Heart right ventricle (tissue), 16 donors: ENCODE results near the gene RDH8. TPM values are rescaled to one million over a fixed set of nuclear protein-coding genes. Genes with fewer than 3 reads are reported as not detected.

Experiments used
- ATAC-seq, 8 donors: fragments of 200-7000 bp; cut with Tn5 transposase; one replicate each; pipeline ENCODE4 v1.9.1; 2020; ENCODE audit warnings: mild to moderate bottlenecking in 8 of 8, moderate library complexity in 8 of 8, moderate number of reproducible peaks in 1 of 8
- DNase-seq, 2 donors: peaks; one replicate each; pipeline ENCODE4 v3.0.0-alpha.2; 2020
- H3K27ac ChIP-seq, 10 donors: fragments of 200-600 bp; sonication (generic) in 2 of 10; one replicate each; pipeline versions ENCODE4 v1.5.0 to v1.8.0; 2020 to 2022; ENCODE audit warnings: mild to moderate bottlenecking in 3 of 10
- H3K27me3 ChIP-seq, 7 donors: fragments of 200-600 bp; one replicate each; pipeline ENCODE4 v1.8.0; 2021 to 2022; ENCODE audit warnings: mild to moderate bottlenecking in 2 of 7
- H3K36me3 ChIP-seq, 9 donors: fragments of 200-600 bp; sonication (generic) in 1 of 9; one replicate each; pipeline versions ENCODE4 v1.5.0 to v1.8.0; 2020 to 2022; ENCODE audit warnings: mild to moderate bottlenecking in 2 of 9
- H3K4me1 ChIP-seq, 9 donors: fragments of 200-600 bp; sonication (generic) in 1 of 9; one replicate each; pipeline versions ENCODE4 v1.5.0 to v1.8.0; 2020 to 2022; ENCODE audit warnings: mild to moderate bottlenecking in 4 of 9
- H3K4me3 ChIP-seq, 10 donors: fragments of 200-600 bp; sonication (generic) in 2 of 10; one replicate each; pipeline versions ENCODE4 v1.5.0 to v1.8.0; 2020 to 2022; ENCODE audit warnings: mild to moderate bottlenecking in 7 of 10, moderate library complexity in 2 of 10
- H3K9me3 ChIP-seq, 11 donors: fragments of 200-600 bp in 10 of 11; sonication (generic) in 2 of 11; one replicate each; pipeline versions ENCODE4 v1.5.0 to v1.8.0; 2013 to 2022; ENCODE audit warnings: mild to moderate bottlenecking in 2 of 11, control low read depth in 1 of 11, moderate library complexity in 1 of 11
- CTCF ChIP-seq, 9 donors: fragments of 200-600 bp; sonication (generic) in 2 of 9; IDR thresholded peaks; one replicate each; pipeline versions ENCODE4 v1.5.0 to v1.8.0; 2021 to 2022; ENCODE audit warnings: antibody characterized with exemption in 9 of 9, mild to moderate bottlenecking in 5 of 9, moderate library complexity in 1 of 9
- WGBS, 2 donors: extraction: QIAGEN DNeasy Blood & Tissue Kit; methylation state at CpG; one replicate each; pipeline ENCODE4 v1.1.7; 2013; ENCODE audit warnings: inconsistent platforms in 1 of 2; 5-methylcytosine and 5-hydroxymethylcytosine counted together
- intact Hi-C, 10 donors: fragments of 100-400 bp; cut with DNase I; formaldehyde crosslinking; loops; one replicate each; pipeline versions ENCODE4 v1.11.1 to v1.14.2; 2022
- polyA plus RNA-seq, 2 donors: library from polyadenylated mRNA; stranded (reverse); fragments of 200-250 nt; gene quantifications; one replicate each; pipeline ENCODE4 v1.2.3, GENCODE V29; 2013
- total RNA-seq, 10 donors: library from RNA; stranded (reverse); fragmentation: NEBNext Ultra II Directional in 3 of 10; extraction: Animal tissue kit (Norgen Biotek cat#: 25700) in 3 of 10; gene quantifications; one replicate each; pipeline versions ENCODE4 v1.2.1 to v1.2.4, GENCODE V29; 2021 to 2023
- donor health status: Arrhythmogenic right ventricular cardiomyopathy.
- donor health status: ischemic (EF 13 %, LVEDD 7.1; RV severe dilation, severe dysfunction).
- donor health status: healthy with polysubstance abuse.
- donor health status: DM: no; HTN: yes; CAD: no.
- donor health status: DM: no; HTN: no; CAD: no.
- donor health status: ischemic (EF 25% LVEDD 6.9; RV normal size, moderate dysfunction).
- donor health status: ischemic (EF 25% LVEDD 5.7; RV mildly dilated, moderate dysfunction).
- donor health status: healthy.
- donor health status: DM: yes; HTN: yes; CAD: no.
- donor health status: Ischemic cardiomyopathy.
- donor health status: ischemic (EF 35%, LVEDD 5.7; RV mildly dilated, moderate dysfunction).
- donor health status: nonischemic (EF 11% LVEDD 7.7; RV severe dilation, severe dysfunction).
- donor health status: DM: yes; HTN: yes; CAD: no.
- donor health status: PGD.
- donor health status: ischemic (EF 29% LVEDD 5.4; RV normal size, mild dysfunction).
- donor health status: nonischemic (EF 23%, LVEDD 6.1; RV moderate dilation, normal function).

RDH8 gene
- total and polyA plus RNA-seq, 12 donors, result not detected

GRCh38 chr19:10005632-10006334, 7.5 kb upstream of the RDH8 start:
- H3K27ac ChIP-seq, result peak overlapping the region; percentile 30 to 87 (median 74)
- WGBS, 2 donors, result 67 to 77% methylated on average over 16 to 17 of the region's 17 CpGs
- intact Hi-C loops, result loop anchor here in 1 of 10 donors (10.0 kb wide), 1 partner anchor 61 kb away; no protein-coding TSS in a partner anchor
- peak overlapping the region in 4 of 10 donors; percentile 2 to 24 (median 14) for H3K4me3 ChIP-seq
- DNase-seq (peak in 1 of 2 donors; percentile 26), ATAC-seq (no peak)
- peaks cover 0 to 77% (median 60%) of the 10 kb centered on the region in 7 donors for H3K27me3 ChIP-seq
- peaks cover 3 to 62% (median 23%) of the 10 kb centered on the region in 9 donors for H3K4me1 ChIP-seq
- H3K9me3 ChIP-seq, result no peaks in the 10 kb centered on the region
- no peak for TF ChIP-seq CTCF (IDR thresholded peaks at IDR 0.05)
- H3K36me3 ChIP-seq, result peaks cover 0 to 29% (median 5%) of the 10 kb centered on the region in 9 donors

GRCh38 chr19:10006335-10006708, 7.0 kb upstream of the RDH8 start:
- H3K27me3 ChIP-seq, result peaks cover 0 to 78% (median 61%) of the 10 kb centered on the region in 7 donors
- H3K27ac ChIP-seq, result peak overlapping the region; percentile 62 to 87 (median 81)
- peak; percentile 26 to 55 (median 47) for ATAC-seq
- H3K9me3 ChIP-seq, result no peaks in the 10 kb centered on the region
- intact Hi-C loops, result loop anchor here in 1 of 10 donors (10.0 kb wide), 1 partner anchor 62 kb away; no protein-coding TSS in a partner anchor
- H3K4me3 ChIP-seq, result peak overlapping the region in 2 of 10 donors; percentile 17 to 24
- 37 to 49% methylated on average over 7 of the region's 7 CpGs for WGBS, 2 donors
- H3K4me1 ChIP-seq, result peaks cover 3 to 63% (median 23%) of the 10 kb centered on the region in 9 donors
- TF ChIP-seq CTCF (IDR thresholded peaks at IDR 0.05), result no peak
- peak; percentile 47 to 70 for DNase-seq
- H3K36me3 ChIP-seq, result peaks cover 0 to 29% (median 5%) of the 10 kb centered on the region in 9 donors

- intact Hi-C loops, result loop anchor here in 1 of 10 donors (10.0 kb wide), 1 partner anchor 62 kb away; no protein-coding TSS in a partner anchor
- peaks cover 3 to 63% (median 23%) of the 10 kb centered on the region in 9 donors for H3K4me1 ChIP-seq
- DNase-seq (no peak), ATAC-seq (no peak)
- H3K27me3 ChIP-seq, result peaks cover 0 to 78% (median 61%) of the 10 kb centered on the region in 7 donors
- peaks cover 0 to 29% (median 5%) of the 10 kb centered on the region in 9 donors for H3K36me3 ChIP-seq
- H3K27ac ChIP-seq, result peak overlapping the region; percentile 44 to 87 (median 81)
- H3K4me3 ChIP-seq, result no peak overlapping the region
- no peaks in the 10 kb centered on the region for H3K9me3 ChIP-seq
- TF ChIP-seq CTCF (IDR thresholded peaks at IDR 0.05), result no peak
These were observed 6.4 kb upstream of the RDH8 start for GRCh38 chr19:10006752-10007323.

- Histone ChIP-seq H3K36me3 (peaks cover 0 to 29% (median 5%) of the 10 kb centered on the region in 9 donors), H3K4me1 (peaks cover 3 to 61% (median 22%) of the 10 kb centered on the region in 9 donors), H3K27me3 (peaks cover 0 to 83% (median 65%) of the 10 kb centered on the region in 7 donors), H3K9me3 (no peaks in the 10 kb centered on the region), H3K4me3 (peak overlapping the region in 6 of 10 donors; percentile 10 to 34 (median 26)), H3K27ac (peak overlapping the region; percentile 44 to 87 (median 81))
- intact Hi-C loops, result loop anchor here in 2 of 10 donors (2.0 to 10.0 kb wide), 2 partner anchors 63 kb away; no protein-coding TSS in a partner anchor
- ATAC-seq (peak; percentile 23 to 54 (median 34)), DNase-seq (peak; percentile 66 to 69)
- 25 to 31% methylated on average over 13 of the region's 13 CpGs for WGBS, 2 donors
- TF ChIP-seq CTCF (IDR thresholded peaks at IDR 0.05), result no peak
These were observed 5.7 kb upstream of the RDH8 start for GRCh38 chr19:10007371-10008183.
